HK-2 (cell line): Measurements from ENCODE around the gene EIF2S2.
A peak's percentile ranks its signal among the peaks of the same experiment; 100 is the strongest.

ENCODE experiments used
- DNase-seq: peaks from one replicate; pipeline ENCODE4 v3.0.0-alpha.2; 2018; ENCODE audit not compliant: unreplicated experiment

EIF2S2 gene

DNA sequence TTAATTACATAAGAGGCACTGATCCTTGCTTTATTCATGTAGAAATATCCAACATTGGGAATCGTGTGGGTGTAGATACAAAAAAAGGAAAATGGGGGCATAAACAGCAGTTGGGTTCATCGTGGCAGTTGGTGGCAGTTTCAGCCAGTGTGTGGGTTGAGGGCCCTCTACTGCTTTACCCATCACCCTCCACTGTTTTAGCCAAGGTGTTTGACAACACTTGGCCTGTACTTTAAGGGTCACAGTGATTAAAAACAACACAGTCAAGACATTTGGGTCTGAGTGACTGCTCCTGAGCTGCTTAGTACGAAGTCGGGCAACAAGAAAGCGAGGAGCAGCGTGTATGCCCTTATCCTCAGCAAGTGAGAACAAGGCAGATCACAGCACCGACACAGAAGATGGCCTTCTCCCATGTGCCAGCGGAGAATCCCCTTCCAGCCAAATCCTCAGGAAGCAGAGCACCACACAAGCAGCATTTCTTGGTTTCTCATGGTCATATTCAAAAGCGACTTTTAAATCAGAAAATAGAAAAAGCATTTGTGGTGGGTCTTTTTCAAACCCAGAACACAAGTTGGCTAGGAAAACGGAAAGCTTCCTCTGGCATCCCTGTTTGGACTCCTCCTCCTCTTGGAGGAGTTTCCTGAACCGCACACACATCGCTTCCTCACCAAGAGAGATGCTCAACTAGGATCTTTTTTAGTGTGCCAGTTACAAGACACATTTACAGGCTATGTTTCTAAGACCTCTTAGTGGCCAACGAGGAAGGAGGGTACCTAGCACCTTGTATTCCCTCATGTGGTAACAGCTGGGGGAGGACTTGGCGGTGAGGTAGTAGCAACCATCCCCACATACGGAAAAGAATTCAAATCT is 23.5 kb downstream of the EIF2S2 start:
- DNase-seq, result no peak

DNA sequence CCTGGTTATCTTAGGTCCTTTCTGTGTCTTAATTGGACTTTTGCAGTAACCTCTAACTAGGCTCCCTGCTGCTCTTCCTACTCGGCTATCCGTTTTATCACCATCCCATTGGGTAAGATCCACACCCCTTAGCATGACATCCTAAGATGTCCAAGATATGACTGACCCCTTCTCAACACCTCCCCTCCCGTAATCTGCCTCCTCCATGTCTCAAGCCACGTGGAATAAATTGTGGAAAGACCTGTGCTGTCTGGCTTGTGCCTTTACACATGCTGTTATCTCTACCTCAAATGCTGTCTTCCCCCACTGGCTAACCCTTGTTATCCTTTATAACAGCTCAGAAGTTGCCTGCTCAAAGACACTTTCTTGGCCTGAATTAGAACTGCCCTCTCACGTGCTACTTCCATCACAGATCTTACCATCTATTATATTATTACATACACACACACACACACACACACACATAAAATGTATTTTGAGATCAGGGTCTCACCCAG is 26.5 kb downstream of the EIF2S2 start:
- DNase-seq, result no peak

DNA sequence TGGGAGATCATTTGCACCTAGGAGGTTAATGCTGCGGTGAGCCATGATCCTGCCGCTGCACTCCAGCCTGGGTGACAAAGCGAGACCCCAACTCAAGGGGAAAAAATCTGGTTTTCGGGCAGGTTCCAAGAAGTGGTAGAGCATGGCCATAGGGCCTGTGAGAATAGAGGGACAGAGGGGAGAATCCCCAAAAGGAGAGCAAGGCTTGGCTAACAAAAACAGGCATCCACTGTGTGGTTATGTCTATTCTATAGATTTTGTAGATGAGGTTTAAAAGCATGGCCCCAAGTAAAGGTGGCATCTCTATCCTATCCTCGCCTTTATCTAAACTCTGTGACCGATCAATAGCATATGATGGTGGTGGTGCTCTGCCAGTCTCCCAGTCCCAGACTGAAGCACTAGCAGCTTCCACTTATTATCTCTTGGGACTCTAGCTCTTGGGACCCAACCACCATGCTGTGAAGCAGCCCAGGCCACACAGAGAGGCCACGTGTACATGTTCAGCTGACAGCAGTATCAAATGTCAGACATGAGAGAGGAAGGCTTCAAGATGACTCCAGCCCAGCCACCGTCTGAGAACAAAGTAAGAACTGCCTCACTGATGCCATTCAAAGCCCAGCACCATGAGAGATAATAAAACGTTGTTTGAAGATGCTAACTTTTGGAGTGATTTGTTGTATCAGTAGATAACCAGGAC is 27.7 kb downstream of the EIF2S2 start:
- DNase-seq, result no peak

DNA sequence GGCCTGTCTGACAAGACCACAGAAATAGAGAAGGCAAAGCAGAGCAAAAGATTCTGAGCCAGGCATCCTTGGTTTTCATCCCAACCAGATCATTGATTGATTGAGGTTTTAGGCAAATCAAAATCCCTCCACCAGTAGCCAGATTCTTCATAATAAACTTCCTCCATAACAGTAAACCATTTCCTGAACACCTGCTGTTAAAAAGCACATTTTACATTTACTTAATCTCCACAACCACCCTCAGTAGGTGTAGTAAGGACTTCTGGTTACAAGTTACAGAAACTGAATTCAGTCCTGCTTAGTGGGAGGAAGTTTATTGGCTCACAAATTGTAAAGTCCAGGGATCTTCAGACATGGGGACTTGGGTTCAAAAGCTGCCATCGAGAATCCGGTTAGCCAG is 28.3 kb downstream of the EIF2S2 start:
- no peak for DNase-seq

DNA sequence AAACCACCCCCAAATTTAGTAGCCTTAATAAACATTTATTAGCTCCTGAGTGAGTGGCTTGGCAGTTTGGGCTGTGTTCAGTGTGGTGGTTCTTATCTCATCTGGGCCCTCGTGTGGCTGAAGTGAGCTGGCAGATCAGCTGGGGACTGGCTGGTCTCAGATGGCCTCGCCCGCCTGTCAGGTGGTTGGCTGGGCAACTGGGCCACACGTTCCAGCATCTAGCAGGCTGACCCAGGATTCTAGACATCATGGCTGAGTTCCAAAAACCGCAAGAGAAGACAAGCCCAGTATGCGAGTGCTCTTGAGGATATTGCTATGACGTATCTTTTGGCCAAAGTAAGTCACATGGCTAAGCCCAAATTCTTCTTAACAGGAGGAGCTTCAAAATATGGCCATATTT is 28.9 kb downstream of the EIF2S2 start:
- DNase-seq, result peak; percentile 70

DNA sequence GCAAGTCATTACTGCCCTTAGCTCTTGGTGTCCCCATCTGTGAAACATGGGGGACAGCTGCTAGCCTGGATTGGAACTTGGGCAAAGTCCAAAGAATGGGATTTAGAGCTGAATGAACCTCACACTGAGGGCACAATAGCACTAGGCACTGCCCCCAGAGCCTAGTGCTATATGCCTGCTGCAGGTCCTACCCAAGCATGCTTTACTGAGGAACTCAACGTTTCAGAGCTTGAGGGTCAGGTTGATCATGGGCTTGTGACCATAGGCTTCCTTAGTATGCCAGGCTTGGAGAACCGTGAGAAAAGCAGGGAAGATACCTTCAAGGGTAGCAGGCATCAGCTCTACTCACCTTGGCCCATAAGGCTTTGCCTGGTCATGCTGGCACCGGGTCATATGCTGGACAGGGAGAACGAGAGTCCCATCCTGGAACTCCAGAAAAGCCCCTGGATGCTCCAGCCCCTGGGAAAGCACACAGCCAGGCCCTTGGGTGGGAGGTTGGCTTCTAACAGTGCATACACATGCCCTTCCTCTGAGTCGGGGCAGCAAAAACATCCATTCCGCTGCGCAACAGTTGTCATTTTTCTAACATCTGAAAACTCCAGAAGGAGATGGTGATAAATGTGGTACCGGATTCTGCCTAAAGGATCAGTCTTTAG is 29.7 kb downstream of the EIF2S2 start:
- no peak for DNase-seq

DNA sequence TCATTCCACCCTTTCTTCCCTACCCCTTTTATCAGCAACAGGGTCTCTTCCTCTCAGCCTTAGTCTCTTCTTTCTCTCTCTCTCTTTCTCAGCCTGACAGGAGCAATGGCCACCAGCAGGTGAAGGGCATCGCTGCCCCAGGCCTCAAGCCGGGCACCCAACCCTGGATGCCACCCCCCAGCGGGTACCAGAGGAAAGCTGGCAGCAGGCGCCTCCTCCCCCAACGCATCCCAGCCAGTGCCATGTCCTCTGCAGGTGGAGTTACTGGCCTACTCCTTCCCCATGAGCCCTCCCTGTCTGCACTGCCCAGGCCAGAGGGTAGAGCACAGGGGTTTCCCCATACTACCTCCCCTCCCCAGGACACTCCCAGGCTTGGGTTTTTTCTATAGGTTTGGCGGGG is 32.2 kb downstream of the EIF2S2 start:
- DNase-seq, result no peak

DNA sequence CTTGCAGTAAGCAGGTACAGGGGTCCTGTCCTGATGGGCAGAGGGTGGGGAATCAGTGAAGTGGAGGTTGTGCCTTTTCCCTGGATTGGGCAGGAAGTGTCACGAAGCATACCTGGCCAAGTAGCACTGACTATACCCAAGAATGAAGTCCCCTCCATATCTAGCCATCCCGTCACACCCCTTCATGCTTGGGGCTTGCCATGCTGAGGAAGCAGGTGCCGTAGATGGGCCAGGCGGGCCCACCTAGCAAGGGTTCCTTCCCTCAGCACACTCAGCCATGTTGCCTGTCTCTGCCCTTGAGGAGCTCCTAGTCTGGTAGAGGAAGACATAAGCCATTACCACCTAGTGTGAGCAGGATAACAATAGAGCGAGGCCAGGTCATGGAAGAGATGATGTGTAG is 33.5 kb downstream of the EIF2S2 start:
- DNase-seq, result no peak

DNA sequence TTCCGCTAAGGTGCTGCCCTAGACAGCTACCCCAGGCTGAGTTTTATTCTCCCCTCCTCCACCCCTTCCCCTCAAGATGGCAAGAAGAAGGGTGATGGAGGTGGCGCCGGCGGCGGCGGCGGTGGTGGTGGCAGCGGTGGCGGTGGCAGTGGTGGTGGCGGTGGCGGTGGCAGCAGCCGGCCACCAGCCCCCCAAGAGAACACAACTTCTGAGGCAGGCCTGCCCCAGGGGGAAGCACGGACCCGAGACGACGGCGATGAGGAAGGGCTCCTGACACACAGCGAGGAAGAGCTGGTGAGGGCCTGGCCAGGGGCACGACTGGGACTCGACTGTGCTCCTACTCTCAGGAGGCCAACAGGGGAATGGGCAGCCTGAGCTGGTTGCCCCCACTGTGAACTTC is 35.1 kb downstream of the EIF2S2 start:
- no peak for DNase-seq

DNA sequence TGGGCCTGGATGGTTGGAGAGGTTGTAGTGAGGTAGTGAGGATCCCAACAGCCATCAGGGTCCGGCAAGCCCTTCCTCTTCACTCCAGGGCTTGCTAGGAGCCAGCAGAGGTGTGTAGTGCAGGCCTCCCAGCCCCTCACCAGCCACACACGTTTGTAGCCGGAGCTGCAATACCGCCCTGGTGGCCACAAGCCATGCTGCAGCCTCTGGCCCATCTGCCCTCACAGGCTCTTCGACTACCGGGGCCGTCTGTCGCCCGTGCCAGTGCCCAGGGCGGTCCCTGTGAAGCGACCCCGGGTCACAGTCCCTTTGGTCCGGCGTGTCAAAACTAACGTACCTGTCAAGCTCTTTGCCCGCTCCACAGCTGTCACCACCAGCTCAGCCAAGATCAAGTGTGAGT is 36.4 kb downstream of the EIF2S2 start:
- DNase-seq, result no peak

DNA sequence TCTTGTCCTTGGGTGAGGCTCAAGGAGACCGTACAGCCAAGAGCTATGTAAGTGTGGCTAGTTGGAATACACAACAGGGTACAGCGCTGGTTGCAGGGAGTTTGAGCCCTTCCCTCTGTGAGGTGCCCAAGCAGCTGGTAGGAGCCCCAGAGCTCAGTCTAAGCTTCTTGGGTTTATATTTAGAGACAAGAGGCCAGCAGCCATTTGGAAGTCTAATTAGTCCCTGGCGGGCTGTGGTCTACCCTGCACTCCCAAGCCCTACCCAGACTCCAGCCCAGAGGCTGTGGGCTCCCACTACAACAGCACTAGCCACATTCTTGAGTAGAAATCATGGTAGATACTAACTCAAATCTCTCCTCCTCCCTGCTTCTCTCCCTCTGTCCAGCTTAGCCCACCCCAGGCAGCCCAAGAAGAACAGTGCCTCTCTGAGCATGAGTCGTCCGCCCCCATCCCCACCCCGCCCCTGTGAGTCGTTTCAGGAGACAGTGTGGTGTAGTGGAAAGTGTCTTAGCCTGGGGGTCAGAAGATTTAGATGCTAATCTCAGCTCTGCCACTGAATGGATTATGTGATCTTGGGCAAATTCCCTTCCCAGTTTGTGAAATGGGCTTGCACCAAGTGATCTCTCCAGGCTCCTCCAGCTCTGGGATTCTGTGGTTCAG is 37.8 kb downstream of the EIF2S2 start:
- peak; percentile 42 for DNase-seq

DNA sequence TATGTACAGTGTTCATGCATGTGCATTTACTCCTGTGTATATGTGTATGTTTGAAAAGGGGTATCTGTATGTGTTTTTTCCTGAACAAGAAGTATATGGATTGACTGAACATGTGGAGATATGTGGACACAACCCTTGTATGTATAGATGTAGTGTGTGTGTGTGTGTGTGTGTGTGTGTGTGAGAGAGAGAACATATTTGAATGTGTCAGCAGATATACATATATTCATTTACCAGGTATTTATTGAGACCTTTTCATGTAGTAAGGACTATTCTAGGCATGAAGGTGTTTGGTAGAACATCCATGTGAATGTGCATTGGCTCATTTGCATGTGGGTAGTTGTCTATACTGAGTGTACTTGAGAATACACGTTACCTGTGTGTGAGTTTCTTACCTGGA is 39.3 kb downstream of the EIF2S2 start:
- DNase-seq, result no peak

DNA sequence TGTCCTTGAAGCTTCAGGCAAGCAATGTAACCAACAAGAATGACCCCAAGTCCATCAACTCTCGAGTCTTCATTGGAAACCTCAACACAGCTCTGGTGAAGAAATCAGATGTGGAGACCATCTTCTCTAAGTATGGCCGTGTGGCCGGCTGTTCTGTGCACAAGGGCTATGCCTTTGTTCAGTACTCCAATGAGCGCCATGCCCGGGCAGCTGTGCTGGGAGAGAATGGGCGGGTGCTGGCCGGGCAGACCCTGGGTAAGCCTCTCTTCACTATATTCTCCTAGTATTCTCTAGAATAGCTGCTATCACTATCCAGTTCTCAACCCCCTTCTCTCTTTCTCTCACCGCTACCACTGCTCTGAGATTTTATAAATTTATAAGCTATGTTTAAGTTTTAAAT is 40.0 kb downstream of the EIF2S2 start:
- no peak for DNase-seq

DNA sequence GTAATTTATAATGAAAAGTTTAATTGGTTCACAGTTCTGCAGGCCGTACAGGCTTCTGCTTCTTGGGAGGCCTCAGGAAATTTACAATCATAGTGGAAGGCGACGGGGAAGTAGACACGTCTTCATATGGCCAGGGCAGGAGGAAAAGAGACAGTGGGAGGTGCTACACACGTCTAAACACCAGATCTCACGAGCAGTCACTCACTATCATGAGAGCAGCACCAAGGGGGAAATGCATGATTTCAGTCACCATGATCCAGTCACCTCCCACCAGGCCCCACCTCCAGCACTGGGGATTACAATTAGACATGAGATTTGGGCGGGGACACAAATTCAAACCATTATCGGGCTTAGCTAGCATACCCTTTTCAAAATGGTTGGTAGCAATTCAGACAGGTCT is 41.2 kb downstream of the EIF2S2 start:
- no peak for DNase-seq

DNA sequence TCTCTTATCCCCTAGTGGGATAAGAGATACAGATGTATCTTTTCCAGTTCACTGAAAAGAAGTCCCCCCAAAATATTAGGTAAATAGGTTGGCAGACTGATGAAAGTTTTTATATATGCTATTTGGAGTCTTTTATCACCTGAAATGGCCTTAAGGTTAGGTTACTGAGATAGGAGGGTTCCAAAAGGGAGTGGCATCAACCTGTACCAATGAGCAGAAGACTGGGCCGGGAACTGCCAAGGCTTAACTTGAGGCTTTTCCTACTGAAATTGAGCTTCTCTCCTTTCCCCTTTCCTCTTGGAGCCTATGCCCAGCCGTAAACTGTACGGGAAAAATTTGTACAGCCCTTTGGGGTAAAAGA is 42.0 kb downstream of the EIF2S2 start:
- no peak for DNase-seq

DNA sequence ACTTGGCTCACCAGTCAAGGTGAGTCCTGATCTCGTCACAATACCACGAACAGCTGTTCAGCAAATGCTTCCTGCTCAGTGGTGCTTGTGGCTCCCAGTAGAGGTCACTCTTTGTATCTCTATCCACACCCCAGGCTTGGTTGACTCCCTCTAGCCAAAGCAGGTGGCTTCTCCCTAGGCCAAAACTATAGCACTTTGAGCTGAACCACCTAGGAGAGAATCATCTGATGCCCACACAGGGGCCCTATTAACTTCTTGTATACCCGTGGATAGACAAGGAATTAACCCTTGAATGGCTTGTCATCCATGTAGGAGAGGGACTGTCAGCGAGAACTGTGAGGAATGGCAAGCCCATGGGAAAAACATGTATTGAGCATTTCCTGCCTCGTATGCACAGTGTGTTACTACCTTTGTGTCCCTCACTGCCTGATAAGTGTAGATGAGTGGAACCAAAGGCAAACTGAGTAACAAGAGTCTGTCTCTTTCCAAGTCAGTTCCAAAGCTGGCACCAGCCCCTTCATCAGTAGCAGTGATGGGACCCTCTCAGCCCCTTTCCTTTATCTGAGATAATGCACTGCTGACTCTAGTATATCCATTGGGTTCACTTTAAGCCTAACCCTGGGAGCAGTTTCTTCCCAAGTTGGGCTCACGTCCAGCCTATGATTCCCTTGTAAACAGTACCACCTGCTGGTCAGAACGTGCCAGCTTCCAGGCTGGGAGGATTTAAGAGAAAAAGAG is 42.5 kb downstream of the EIF2S2 start:
- DNase-seq, result peak; percentile 69

DNA sequence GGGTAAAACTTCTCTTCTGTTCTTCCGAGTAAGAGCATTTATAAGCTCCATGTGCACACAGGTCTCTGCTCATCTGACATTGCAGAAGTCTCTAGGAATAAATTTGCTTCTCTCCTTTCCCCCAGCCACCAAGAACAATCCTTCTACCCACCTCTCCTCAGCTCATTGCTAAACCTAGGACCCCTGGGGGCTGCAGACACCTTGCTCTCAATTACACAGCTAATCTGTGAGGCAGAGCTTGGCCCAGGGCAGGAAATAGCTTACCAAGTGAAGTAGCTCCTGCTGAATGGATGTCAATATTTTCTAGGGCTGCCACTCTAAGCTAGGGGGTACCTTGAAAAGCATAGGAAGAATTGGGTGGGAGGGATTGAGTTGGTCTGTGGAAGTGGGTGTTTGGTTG is 44.0 kb downstream of the EIF2S2 start:
- DNase-seq, result no peak

DNA sequence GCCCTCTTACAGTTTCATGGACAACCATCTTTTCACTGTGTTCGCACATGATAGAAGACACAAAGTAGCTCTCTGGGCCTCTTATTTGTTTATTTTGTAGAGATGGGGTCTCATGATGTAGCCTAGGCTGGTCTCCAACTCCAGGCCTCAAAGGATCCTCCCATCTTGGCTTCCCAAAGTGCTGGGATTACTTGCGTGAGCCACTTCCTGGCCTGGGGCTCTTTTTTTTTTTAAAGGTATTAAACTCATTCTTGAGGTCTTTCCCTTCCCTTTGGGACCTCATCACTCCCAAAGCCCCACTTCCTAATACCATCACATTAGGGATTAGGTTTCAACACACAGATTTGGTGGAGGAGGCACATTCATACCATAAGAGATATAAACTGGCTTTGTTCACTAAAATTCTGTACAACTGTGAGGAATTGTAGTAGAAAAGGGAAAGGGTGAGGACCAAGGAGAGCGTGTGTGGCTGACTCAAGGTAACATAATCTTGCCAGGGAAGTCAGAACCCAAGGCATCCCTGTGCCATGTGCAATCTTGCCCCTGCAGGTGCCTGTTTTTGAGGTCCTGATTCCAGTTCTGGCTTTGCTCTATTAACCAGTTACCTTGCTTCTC is 45.5 kb downstream of the EIF2S2 start:
- DNase-seq, result no peak

DNA sequence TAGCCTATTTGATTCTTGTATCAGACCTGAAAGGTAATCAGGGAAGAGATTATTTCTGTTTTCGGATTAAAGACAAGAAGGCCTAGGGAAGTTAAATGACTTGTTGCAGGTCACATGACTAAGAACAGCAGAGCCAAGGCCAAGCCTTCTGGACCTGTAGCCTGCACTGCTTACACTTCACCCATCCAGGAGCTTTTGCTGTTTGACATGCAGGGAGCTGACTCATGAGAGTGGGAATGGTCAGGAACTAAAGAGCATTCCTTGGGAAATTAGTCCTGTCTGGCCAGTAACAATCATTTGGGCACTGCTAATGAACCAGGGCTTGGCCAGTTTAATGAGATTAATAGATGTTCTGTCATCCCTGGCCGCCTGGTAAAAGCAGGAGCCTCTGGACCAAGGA is 46.8 kb downstream of the EIF2S2 start:
- DNase-seq, result no peak

DNA sequence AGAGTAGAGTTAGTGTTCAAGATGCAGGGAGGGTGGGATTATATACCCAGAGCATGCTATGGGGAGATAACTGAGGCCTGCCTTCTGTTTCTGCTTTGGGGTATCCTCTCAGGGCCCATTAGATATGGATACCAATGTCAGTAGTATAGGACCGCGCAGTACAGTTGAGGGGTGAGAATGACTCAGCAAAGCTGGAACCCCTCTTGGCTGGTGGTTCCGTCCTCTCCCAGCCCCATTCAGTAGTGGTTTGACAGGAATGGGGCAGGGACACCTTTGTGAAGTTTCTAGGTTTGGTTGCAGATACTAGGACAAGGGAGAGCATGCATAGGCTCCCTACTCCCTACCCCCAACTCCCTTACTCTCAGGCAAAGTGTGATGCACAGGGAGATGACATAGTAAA is 47.8 kb downstream of the EIF2S2 start:
- no peak for DNase-seq
